ENCODE measurements around the gene USP32. TPM values are rescaled to one million over a fixed set of nuclear protein-coding genes. Genes with fewer than 3 reads are reported as not detected.
"Not testable (repeated sequence)": the region's sequence is repeated elsewhere in the genome, so short reads cannot be mapped to it uniquely, and the experiment has no call there.

The USP32 gene
- total and polyA plus RNA-seq, 4 donors = 11.6 to 103 (median 42.9) TPM

DNA sequence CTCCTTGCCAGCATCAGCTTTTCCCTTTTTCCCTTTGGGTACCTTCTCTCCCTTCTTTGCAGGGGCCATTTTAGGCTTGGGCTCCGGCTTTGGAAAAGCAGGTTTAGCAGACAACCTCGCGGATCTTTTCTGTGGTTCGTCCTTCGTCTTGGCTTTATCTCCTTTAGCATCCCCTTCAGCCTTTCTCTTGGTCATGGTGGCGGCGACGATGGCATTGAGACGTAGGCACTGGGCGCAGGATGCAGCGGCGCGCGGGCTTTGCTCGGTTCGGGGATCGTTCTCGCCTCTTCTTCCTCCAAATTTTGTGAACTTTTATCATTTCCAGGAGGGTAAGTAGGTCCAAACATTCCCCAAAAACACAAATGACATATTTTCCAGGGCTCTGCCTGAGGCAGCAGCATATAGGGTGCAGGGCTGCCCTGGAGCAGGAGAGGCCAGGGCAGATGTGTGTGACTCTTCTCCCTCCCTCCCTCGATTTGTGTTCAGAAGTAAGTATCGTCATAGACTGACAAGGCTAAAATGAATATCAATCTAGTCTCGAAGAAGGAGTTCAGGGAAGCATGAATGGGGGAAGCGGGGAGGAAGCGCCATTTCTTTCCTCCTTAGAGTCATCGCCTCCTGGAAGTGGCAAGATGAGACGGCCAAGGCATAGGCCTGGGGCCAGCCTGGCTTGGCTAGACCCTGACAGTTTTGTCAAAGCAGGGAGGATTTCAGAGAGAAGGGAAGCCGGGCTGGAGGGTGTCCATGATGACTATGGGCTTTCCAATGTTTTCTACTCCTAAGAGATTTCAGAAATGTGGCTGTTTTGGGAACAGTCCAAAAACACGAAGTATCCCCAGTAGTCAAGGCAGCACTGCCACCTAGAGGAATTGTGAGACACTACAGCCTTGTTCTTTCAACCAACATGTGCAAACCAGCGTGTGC is 43.6 kb upstream of the USP32 start (continued):
- TF ChIP-seq, protein P1, sequence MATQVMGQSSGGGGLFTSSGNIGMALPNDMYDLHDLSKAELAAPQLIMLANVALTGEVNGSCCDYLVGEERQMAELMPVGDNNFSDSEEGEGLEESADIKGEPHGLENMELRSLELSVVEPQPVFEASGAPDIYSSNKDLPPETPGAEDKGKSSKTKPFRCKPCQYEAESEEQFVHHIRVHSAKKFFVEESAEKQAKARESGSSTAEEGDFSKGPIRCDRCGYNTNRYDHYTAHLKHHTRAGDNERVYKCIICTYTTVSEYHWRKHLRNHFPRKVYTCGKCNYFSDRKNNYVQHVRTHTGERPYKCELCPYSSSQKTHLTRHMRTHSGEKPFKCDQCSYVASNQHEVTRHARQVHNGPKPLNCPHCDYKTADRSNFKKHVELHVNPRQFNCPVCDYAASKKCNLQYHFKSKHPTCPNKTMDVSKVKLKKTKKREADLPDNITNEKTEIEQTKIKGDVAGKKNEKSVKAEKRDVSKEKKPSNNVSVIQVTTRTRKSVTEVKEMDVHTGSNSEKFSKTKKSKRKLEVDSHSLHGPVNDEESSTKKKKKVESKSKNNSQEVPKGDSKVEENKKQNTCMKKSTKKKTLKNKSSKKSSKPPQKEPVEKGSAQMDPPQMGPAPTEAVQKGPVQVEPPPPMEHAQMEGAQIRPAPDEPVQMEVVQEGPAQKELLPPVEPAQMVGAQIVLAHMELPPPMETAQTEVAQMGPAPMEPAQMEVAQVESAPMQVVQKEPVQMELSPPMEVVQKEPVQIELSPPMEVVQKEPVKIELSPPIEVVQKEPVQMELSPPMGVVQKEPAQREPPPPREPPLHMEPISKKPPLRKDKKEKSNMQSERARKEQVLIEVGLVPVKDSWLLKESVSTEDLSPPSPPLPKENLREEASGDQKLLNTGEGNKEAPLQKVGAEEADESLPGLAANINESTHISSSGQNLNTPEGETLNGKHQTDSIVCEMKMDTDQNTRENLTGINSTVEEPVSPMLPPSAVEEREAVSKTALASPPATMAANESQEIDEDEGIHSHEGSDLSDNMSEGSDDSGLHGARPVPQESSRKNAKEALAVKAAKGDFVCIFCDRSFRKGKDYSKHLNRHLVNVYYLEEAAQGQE (IDR thresholded peaks at IDR 0.05) = peak; percentile 15
- TF ChIP-seq, protein P2, sequence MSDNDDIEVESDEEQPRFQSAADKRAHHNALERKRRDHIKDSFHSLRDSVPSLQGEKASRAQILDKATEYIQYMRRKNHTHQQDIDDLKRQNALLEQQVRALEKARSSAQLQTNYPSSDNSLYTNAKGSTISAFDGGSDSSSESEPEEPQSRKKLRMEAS (IDR thresholded peaks at IDR 0.05) = no peak

DNA sequence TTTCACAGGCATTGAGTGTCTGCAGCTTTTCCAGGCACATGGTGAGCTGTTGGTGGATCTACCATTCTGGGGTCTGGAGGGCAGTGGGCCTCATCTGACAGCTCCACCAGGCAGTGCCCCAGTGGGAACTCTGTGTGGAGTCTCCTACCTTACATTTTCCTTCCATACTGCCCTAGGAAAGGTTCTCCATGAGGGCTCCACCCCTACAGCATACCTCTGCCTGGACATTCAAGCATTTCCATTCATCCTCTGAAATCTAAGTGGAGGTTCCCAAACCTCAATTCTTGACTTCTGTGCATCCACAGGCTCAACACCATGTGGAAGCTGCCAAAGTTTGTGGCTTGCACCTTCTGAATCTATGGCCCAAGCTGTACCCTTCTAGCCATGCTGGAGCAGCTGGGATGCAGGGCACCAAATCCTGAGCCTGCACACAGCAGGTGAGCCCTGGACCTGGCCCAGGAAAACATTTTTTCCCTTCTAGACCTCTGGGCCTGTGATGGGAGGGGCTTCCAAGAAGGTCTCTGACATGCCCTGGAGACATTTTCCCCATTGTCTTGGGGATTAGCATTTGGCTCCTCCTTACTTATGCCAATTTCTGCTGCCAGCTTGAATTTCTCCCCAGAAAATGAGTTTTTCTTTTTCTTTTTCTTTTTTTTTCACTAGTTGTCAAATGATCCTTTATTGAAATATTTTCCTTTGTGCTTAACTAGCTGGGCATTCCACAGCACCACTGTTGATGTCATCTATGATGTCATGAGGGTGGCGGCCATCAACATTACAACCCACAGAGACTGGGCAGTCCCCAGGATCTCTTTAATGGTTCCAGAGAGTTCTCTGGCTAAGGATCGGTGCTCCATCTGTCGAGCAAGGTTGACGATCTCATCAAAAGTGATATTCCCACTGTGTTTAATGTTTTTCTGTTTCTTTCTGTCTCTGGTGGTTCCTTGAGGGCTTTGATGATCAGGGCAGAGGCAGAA is 41.4 kb upstream of the USP32 start:
- not testable (repeated sequence) for H3K27ac ChIP-seq (ENCODE audit: low read depth in 1 of 2, low read length in 2 of 2); DNase-seq (ENCODE audit: low spot score); H3K4me1 ChIP-seq (ENCODE audit: control insufficient read depth in 4 of 4, insufficient read depth in 4 of 4, low read length in 3 of 4); H3K36me3 ChIP-seq (ENCODE audit: control insufficient read depth in 4 of 4, insufficient read depth in 3 of 4, low read depth in 1 of 4, low read length in 3 of 4); H3K4me3 ChIP-seq (ENCODE audit: low read depth in 1 of 3, low read length in 3 of 3); H3K9me3 ChIP-seq (ENCODE audit: control insufficient read depth in 4 of 4, low read length in 3 of 4); H3K9ac ChIP-seq (ENCODE audit: low read depth in 1 of 2, low read length in 2 of 2); H3K27me3 ChIP-seq (ENCODE audit: control insufficient read depth in 4 of 4, insufficient read depth in 4 of 4, low read length in 3 of 4)
- WGBS = 95% methylated on average over 4 of the region's 4 CpGs

DNA sequence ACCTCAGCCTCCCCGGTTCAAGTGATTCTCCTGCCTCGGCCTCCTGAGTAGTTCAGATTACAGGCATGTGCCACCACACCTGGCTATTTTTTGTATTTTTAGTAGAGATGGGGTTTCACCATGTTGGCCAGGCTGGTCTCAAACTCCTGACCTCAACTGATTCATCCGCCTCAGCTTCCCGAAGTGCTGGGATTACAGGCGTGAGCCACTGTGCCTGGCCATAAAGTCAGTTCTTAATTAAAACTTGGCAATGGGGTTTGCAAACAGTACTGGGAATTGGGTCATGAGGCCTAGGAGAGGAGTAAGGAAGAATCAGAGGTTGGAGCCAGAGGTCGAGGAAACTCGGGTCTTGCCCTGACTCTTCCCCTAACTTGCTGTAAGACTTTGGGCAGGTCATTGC is 38.6 kb upstream of the USP32 start:
- not testable (repeated sequence) for H3K4me1 ChIP-seq (ENCODE audit: control insufficient read depth in 4 of 4, insufficient read depth in 4 of 4, low read length in 3 of 4); DNase-seq (ENCODE audit: low spot score); H3K9me3 ChIP-seq (ENCODE audit: control insufficient read depth in 4 of 4, low read length in 3 of 4); H3K4me3 ChIP-seq (ENCODE audit: low read depth in 1 of 3, low read length in 3 of 3); H3K36me3 ChIP-seq (ENCODE audit: control insufficient read depth in 4 of 4, insufficient read depth in 3 of 4, low read depth in 1 of 4, low read length in 3 of 4); H3K9ac ChIP-seq (ENCODE audit: low read depth in 1 of 2, low read length in 2 of 2); H3K27me3 ChIP-seq (ENCODE audit: control insufficient read depth in 4 of 4, insufficient read depth in 4 of 4, low read length in 3 of 4); H3K27ac ChIP-seq (ENCODE audit: low read depth in 1 of 2, low read length in 2 of 2)
- 91% methylated on average over 7 of the region's 7 CpGs for WGBS

DNA sequence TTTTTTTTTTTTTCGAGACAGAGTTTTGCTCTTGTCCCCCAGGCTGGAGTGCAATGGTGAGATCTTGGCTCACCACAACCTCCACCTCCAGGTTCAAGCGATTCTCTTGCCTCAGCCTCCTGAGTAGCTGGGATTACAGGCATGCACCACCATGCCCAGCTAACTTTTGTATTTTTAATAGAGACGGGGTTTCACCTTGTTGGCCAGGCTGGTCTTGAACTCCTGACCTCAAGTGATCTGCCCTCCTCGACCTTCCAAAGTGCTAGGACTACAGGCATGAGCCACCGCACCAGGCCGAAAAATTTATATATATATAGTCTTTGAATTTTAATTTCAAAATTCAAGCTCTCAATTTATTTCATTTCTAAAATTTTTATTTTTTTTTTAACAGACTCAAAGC is 36.6 kb upstream of the USP32 start:
- not testable (repeated sequence) for H3K27me3 ChIP-seq (ENCODE audit: control insufficient read depth in 4 of 4, insufficient read depth in 4 of 4, low read length in 3 of 4); H3K4me3 ChIP-seq (ENCODE audit: low read depth in 1 of 3, low read length in 3 of 3); H3K36me3 ChIP-seq (ENCODE audit: control insufficient read depth in 4 of 4, insufficient read depth in 3 of 4, low read depth in 1 of 4, low read length in 3 of 4); H3K9me3 ChIP-seq (ENCODE audit: control insufficient read depth in 4 of 4, low read length in 3 of 4); H3K4me1 ChIP-seq (ENCODE audit: control insufficient read depth in 4 of 4, insufficient read depth in 4 of 4, low read length in 3 of 4); DNase-seq (ENCODE audit: low spot score); H3K27ac ChIP-seq (ENCODE audit: low read depth in 1 of 2, low read length in 2 of 2); H3K9ac ChIP-seq (ENCODE audit: low read depth in 1 of 2, low read length in 2 of 2)
- 87% methylated on average over 6 of the region's 6 CpGs for WGBS
